ENCODE measurements around the gene YAE1.

Gene YAE1

DNA sequence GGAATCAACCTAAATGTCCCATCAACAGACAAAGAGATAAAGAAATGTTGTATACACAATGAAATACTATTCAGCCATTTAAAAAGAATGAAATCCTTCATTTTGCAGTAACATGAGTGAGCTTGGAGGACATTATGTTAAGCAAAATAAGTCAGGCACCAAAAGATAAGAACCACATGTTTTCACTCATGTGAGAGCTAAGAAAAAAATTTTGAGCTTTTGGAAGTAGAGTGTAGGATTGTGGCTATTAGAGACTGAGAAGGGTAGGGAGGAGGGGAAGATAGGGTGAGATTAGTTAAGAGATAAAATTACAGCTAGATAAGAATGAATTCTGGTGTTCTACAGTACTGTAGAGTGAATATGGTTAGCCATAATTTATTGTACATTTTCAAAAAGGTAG lies 8.3 kb upstream of the YAE1 start (continued):
- TF ChIP-seq TSHZ2 (CRISPR knock-in tag; IDR thresholded peaks at IDR 0.05) (no peak), BACH2 (CRISPR knock-in tag; IDR thresholded peaks at IDR 0.05; ENCODE audit: borderline replicate concordance) (no peak), ESRRG (CRISPR knock-in tag; IDR thresholded peaks at IDR 0.05) (no peak), TCF4 (CRISPR knock-in tag; IDR thresholded peaks at IDR 0.05; ENCODE audit: borderline replicate concordance) (no peak), OSR1 (CRISPR knock-in tag; IDR thresholded peaks at IDR 0.05) (no peak)
- TF ChIP-seq, protein P1, sequence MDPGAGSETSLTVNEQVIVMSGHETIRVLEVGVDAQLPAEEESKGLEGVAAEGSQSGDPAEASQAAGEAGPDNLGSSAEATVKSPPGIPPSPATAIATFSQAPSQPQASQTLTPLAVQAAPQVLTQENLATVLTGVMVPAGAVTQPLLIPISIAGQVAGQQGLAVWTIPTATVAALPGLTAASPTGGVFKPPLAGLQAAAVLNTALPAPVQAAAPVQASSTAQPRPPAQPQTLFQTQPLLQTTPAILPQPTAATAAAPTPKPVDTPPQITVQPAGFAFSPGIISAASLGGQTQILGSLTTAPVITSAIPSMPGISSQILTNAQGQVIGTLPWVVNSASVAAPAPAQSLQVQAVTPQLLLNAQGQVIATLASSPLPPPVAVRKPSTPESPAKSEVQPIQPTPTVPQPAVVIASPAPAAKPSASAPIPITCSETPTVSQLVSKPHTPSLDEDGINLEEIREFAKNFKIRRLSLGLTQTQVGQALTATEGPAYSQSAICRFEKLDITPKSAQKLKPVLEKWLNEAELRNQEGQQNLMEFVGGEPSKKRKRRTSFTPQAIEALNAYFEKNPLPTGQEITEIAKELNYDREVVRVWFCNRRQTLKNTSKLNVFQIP (CRISPR knock-in tag; IDR thresholded peaks at IDR 0.05; ENCODE audit: borderline replicate concordance, low read depth) = no peak

DNA sequence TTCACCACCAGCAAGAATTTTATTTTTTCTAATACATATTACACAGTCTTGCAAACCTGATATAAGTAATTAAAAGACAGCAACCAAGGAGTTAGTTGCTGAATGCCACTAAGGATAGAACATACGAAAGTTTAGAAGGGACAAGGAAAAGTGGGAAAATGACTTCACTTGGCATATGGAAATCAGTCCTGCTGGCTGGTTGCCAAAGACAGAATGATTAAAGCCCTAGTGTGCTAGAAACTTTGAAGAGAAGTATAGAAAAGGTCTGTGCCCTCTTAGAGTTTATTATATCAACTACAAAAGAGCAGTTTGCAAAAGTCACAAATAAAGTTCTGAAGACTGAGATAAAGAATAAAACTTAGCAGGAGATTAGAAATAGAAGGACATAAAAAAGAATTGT lies 5.8 kb upstream of the YAE1 start:
- no peak for ATAC-seq
- TF ChIP-seq, protein P2, sequence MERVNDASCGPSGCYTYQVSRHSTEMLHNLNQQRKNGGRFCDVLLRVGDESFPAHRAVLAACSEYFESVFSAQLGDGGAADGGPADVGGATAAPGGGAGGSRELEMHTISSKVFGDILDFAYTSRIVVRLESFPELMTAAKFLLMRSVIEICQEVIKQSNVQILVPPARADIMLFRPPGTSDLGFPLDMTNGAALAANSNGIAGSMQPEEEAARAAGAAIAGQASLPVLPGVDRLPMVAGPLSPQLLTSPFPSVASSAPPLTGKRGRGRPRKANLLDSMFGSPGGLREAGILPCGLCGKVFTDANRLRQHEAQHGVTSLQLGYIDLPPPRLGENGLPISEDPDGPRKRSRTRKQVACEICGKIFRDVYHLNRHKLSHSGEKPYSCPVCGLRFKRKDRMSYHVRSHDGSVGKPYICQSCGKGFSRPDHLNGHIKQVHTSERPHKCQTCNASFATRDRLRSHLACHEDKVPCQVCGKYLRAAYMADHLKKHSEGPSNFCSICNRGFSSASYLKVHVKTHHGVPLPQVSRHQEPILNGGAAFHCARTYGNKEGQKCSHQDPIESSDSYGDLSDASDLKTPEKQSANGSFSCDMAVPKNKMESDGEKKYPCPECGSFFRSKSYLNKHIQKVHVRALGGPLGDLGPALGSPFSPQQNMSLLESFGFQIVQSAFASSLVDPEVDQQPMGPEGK (CRISPR knock-in tag; IDR thresholded peaks at IDR 0.05; ENCODE audit: borderline replicate concordance) = no peak
- TF ChIP-seq CSRNP3 (CRISPR knock-in tag; IDR thresholded peaks at IDR 0.05) (no peak), CREB5 (CRISPR knock-in tag; IDR thresholded peaks at IDR 0.05; ENCODE audit: low read depth) (no peak), ZNF70 (CRISPR knock-in tag; IDR thresholded peaks at IDR 0.05) (no peak), TCF4 (CRISPR knock-in tag; IDR thresholded peaks at IDR 0.05; ENCODE audit: borderline replicate concordance) (no peak), ZC3H10 (CRISPR knock-in tag; IDR thresholded peaks at IDR 0.05) (no peak), ZNF8 (CRISPR knock-in tag; IDR thresholded peaks at IDR 0.05) (no peak), BACH2 (CRISPR knock-in tag; IDR thresholded peaks at IDR 0.05; ENCODE audit: borderline replicate concordance) (no peak), ZNF565 (CRISPR knock-in tag; conservative IDR thresholded peaks at IDR 0.05; ENCODE audit: low read depth) (no peak), ARNTL (CRISPR knock-in tag; IDR thresholded peaks at IDR 0.05; ENCODE audit: borderline replicate concordance, low read depth) (no peak), GLIS3 (CRISPR knock-in tag; IDR thresholded peaks at IDR 0.05) (no peak)

GRCh38 chr7:39560997-39561396 lies 5.2 kb upstream of the YAE1 start:
- ATAC-seq = no peak

More at GRCh38 chr7:39560997-39561396, 5.2 kb upstream of the YAE1 start:
- TF ChIP-seq ZNF565 (CRISPR knock-in tag; conservative IDR thresholded peaks at IDR 0.05; ENCODE audit: low read depth) (no peak), TSHZ2 (CRISPR knock-in tag; IDR thresholded peaks at IDR 0.05) (no peak), ZFP3 (CRISPR knock-in tag; IDR thresholded peaks at IDR 0.05) (no peak), OSR1 (CRISPR knock-in tag; IDR thresholded peaks at IDR 0.05) (no peak), BACH2 (CRISPR knock-in tag; IDR thresholded peaks at IDR 0.05; ENCODE audit: borderline replicate concordance) (no peak), SNAI2 (CRISPR knock-in tag; IDR thresholded peaks at IDR 0.05) (no peak), GLIS3 (CRISPR knock-in tag; IDR thresholded peaks at IDR 0.05) (no peak), ISL1 (CRISPR knock-in tag; IDR thresholded peaks at IDR 0.05) (no peak), CSRNP3 (CRISPR knock-in tag; IDR thresholded peaks at IDR 0.05) (no peak)

All from SK-N-SH treated with all-trans-retinoic acid at 6 μM for 48 hours (cell line).